ENCODE results near the gene SAMD9.
"Not testable (repeated sequence)": the region's sequence is repeated elsewhere in the genome, so short reads cannot be mapped to it uniquely, and the experiment has no call there.

The SAMD9 gene

DNA sequence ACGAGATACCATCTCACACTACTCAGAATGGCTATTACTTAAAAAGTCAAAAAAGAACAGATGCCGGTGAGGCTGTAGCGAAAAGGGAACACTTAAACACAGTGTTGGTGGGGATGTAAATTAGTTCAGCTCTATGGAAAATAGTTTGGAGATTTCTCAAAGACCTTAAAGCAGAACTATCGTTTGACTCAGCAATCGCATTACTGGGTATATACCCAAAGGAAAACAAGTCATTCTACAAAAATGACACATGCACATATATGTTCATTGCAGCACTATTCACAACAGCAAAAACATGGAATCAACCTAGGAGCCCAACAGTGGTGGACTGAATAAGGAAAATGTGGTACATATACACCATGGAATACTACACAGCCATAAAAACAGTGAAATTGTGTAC is 56.9 kb downstream of the SAMD9 start:
- Histone ChIP-seq H3K4me1 (ENCODE audit: control insufficient read depth in 2 of 2, insufficient read depth in 2 of 2, low read length in 2 of 2) (no peaks in the 10 kb centered on the region), H3K36me3 (ENCODE audit: control insufficient read depth in 2 of 2, insufficient read depth in 2 of 2, low read length in 2 of 2) (no peaks in the 10 kb centered on the region), H3K9me3 (ENCODE audit: control insufficient read depth in 2 of 2, low read length in 2 of 2) (no peaks in the 10 kb centered on the region), H3K4me3 (ENCODE audit: low read length in 2 of 2) (no peak overlapping the region), H3K9ac (ENCODE audit: low read depth in 1 of 2, low read length in 2 of 2) (no peak overlapping the region), H3K27ac (ENCODE audit: low read depth in 2 of 2, low read length in 2 of 2) (no peak overlapping the region), H3K27me3 (ENCODE audit: control insufficient read depth in 2 of 2, insufficient read depth in 2 of 2, low read length in 2 of 2) (no peaks in the 10 kb centered on the region)

DNA sequence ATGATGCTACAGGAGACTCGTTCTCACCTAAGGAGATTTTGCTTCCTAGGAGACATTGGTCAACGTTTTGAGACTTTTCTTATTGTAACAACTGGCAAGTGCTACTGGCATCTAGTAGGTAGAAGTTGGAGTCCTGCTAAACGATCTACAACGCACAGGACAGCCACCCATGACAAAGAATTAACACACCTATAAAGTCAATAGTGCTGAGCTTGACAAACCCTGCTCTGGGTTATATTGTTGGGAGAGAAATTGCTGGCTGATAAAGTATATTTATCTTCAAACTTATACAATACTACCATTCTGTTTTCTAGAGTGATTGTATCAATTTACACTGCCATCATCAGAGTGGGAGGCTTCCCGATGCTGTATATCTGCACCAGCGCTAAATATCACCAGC is 57.8 kb downstream of the SAMD9 start:
- Histone ChIP-seq H3K27ac (ENCODE audit: low read depth in 2 of 2, low read length in 2 of 2) (no peak overlapping the region), H3K9ac (ENCODE audit: low read depth in 1 of 2, low read length in 2 of 2) (no peak overlapping the region), H3K9me3 (ENCODE audit: control insufficient read depth in 2 of 2, low read length in 2 of 2) (no peaks in the 10 kb centered on the region), H3K36me3 (ENCODE audit: control insufficient read depth in 2 of 2, insufficient read depth in 2 of 2, low read length in 2 of 2) (no peaks in the 10 kb centered on the region), H3K4me3 (ENCODE audit: low read length in 2 of 2) (no peak overlapping the region), H3K27me3 (ENCODE audit: control insufficient read depth in 2 of 2, insufficient read depth in 2 of 2, low read length in 2 of 2) (no peaks in the 10 kb centered on the region), H3K4me1 (ENCODE audit: control insufficient read depth in 2 of 2, insufficient read depth in 2 of 2, low read length in 2 of 2) (no peaks in the 10 kb centered on the region)

DNA sequence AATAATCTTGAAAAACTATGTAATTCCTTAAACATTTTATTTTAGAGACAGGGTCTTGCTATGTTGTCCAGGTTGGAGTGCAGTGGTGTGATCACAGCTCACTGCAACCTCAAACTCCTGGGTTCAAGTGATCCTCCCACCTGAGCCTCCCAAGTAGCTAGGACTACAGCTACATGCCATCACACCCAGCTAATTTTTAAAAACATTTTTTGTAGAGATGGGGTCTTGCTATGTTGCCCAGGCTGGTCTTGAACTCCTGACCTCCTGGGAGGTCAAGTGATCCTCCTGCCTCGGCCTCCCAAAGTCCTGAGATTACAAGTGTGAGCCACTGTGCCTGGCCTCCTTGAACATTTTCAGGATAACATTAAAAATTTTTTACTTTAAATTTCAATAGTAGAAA is 61.2 kb downstream of the SAMD9 start:
- not testable (repeated sequence) for H3K4me3 ChIP-seq (ENCODE audit: low read length in 2 of 2); H3K9ac ChIP-seq (ENCODE audit: low read depth in 1 of 2, low read length in 2 of 2); H3K27ac ChIP-seq (ENCODE audit: low read depth in 2 of 2, low read length in 2 of 2); H3K36me3 ChIP-seq (ENCODE audit: control insufficient read depth in 2 of 2, insufficient read depth in 2 of 2, low read length in 2 of 2); H3K27me3 ChIP-seq (ENCODE audit: control insufficient read depth in 2 of 2, insufficient read depth in 2 of 2, low read length in 2 of 2); H3K9me3 ChIP-seq (ENCODE audit: control insufficient read depth in 2 of 2, low read length in 2 of 2)
- peaks cover 3 to 12% of the 10 kb centered on the region in 2 donors for H3K4me1 ChIP-seq (ENCODE audit: control insufficient read depth in 2 of 2, insufficient read depth in 2 of 2, low read length in 2 of 2)

- H3K9me3 ChIP-seq (ENCODE audit: control insufficient read depth in 2 of 2, low read length in 2 of 2), result no peaks in the 10 kb centered on the region
- no peak overlapping the region for H3K4me3 ChIP-seq (ENCODE audit: low read length in 2 of 2)
- H3K27me3 ChIP-seq (ENCODE audit: control insufficient read depth in 2 of 2, insufficient read depth in 2 of 2, low read length in 2 of 2), result no peaks in the 10 kb centered on the region
- H3K27ac ChIP-seq (ENCODE audit: low read depth in 2 of 2, low read length in 2 of 2), result no peak overlapping the region
- no peaks in the 10 kb centered on the region for H3K36me3 ChIP-seq (ENCODE audit: control insufficient read depth in 2 of 2, insufficient read depth in 2 of 2, low read length in 2 of 2)
- peaks cover 3 to 12% of the 10 kb centered on the region in 2 donors for H3K4me1 ChIP-seq (ENCODE audit: control insufficient read depth in 2 of 2, insufficient read depth in 2 of 2, low read length in 2 of 2)
- no peak overlapping the region for H3K9ac ChIP-seq (ENCODE audit: low read depth in 1 of 2, low read length in 2 of 2)
These were observed 62.2 kb downstream of the SAMD9 start for GRCh38 chr7:93055543-93056107.

- Histone ChIP-seq H3K4me1 (ENCODE audit: control insufficient read depth in 2 of 2, insufficient read depth in 2 of 2, low read length in 2 of 2) (peaks cover 3 to 12% of the 10 kb centered on the region in 2 donors), H3K9me3 (ENCODE audit: control insufficient read depth in 2 of 2, low read length in 2 of 2) (no peaks in the 10 kb centered on the region), H3K27ac (ENCODE audit: low read depth in 2 of 2, low read length in 2 of 2) (no peak overlapping the region), H3K4me3 (ENCODE audit: low read length in 2 of 2) (no peak overlapping the region), H3K27me3 (ENCODE audit: control insufficient read depth in 2 of 2, insufficient read depth in 2 of 2, low read length in 2 of 2) (no peaks in the 10 kb centered on the region), H3K36me3 (ENCODE audit: control insufficient read depth in 2 of 2, insufficient read depth in 2 of 2, low read length in 2 of 2) (no peaks in the 10 kb centered on the region), H3K9ac (ENCODE audit: low read depth in 1 of 2, low read length in 2 of 2) (no peak overlapping the region)
These were observed 62.8 kb downstream of the SAMD9 start for GRCh38 chr7:93054975-93055374.

DNA sequence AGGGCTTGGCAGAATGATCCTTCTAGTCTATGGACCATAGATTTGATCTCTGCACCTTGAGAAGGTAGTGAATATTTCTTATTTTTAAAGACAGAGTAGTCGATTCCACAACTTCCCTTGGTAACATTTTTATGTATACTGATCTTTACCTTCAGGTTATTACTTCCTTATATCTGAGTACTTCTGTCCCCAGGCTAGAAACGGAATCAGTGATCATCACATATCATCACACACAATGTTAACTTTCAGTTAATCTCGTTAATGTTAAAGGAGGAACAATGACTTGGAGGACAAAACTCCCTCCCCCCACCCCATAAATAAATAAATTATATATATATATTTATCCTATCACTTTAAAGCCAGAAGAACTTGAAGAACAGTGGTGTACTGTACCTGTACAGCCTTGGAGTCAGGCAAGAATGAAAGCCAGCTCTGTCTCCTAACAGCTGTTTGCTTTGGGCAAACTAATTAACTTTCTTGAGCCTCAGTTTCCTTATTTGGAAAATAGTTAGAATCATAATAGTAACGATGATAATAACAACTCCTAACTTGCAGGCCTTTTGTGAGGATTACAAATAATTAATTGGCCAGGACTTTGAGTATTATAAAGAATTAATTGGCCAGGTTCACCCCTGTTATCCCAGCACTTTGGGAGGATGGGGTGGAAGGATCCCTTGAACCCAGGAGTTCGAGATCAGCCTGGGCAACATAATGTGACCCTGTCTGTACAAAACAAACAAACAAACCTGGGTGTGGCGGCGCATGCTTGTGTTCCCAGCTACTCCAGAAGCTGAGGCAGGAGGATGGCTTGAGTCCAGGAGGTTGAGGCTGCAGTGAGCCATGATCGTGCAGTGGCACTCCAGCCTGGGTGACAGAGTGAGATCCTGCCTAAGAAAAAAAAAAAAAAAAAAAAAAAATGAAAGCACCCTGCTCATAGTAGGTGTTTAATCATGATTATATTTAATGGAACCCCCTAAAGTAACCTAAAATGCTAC is 63.5 kb downstream of the SAMD9 start:
- H3K27ac ChIP-seq (ENCODE audit: low read depth in 2 of 2, low read length in 2 of 2), result peak overlapping the region in 1 of 2 donors; percentile 24
- peak overlapping the region in 1 of 2 donors; percentile 17 for H3K9ac ChIP-seq (ENCODE audit: low read depth in 1 of 2, low read length in 2 of 2)
- H3K27me3 ChIP-seq (ENCODE audit: control insufficient read depth in 2 of 2, insufficient read depth in 2 of 2, low read length in 2 of 2), result no peaks in the 10 kb centered on the region
- H3K9me3 ChIP-seq (ENCODE audit: control insufficient read depth in 2 of 2, low read length in 2 of 2), result no peaks in the 10 kb centered on the region
- H3K36me3 ChIP-seq (ENCODE audit: control insufficient read depth in 2 of 2, insufficient read depth in 2 of 2, low read length in 2 of 2), result no peaks in the 10 kb centered on the region
- H3K4me1 ChIP-seq (ENCODE audit: control insufficient read depth in 2 of 2, insufficient read depth in 2 of 2, low read length in 2 of 2), result peaks cover 3 to 12% of the 10 kb centered on the region in 2 donors
- peak overlapping the region; percentile 3 to 28 for H3K4me3 ChIP-seq (ENCODE audit: low read length in 2 of 2)

DNA sequence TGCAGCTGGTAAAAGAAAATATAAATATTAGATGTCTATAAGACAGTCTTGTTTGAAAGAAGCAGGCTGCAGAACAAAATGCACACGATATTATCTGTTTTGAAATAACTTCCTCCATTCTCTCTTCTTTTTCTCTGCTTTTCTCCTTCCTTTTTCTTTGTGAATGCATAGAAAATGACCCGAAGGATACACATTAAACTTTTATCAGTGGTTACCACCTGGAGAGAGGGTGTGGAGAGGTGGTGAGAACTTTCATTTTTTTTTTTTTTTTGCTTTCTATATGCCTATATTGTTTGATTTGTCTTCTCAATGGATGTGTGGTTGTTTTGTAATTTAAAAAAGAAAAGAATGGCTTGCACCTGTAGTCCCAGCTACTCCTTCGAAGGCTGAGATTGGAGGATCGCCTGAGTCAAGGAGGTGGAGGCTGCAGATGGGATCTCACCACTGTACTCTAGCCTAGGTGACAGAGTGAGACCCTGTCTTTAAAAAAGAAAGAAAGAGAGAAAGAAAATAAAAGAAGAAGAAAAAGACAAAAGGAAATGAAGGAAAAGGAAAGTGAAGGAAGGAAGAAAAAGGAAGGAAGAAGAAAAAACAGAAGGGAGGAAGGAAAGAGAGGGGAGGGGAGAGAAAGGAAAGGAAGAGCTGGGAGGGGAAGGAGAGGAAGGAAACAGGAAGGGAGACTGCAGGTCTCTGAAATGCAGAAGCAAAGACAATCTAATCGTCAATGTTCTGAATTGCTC is 64.4 kb downstream of the SAMD9 start:
- Histone ChIP-seq H3K36me3 (ENCODE audit: control insufficient read depth in 2 of 2, insufficient read depth in 2 of 2, low read length in 2 of 2) (no peaks in the 10 kb centered on the region), H3K27ac (ENCODE audit: low read depth in 2 of 2, low read length in 2 of 2) (peak overlapping the region in 1 of 2 donors; percentile 24), H3K27me3 (ENCODE audit: control insufficient read depth in 2 of 2, insufficient read depth in 2 of 2, low read length in 2 of 2) (no peaks in the 10 kb centered on the region), H3K9me3 (ENCODE audit: control insufficient read depth in 2 of 2, low read length in 2 of 2) (no peaks in the 10 kb centered on the region), H3K4me3 (ENCODE audit: low read length in 2 of 2) (peak overlapping the region; percentile 3 to 28), H3K4me1 (ENCODE audit: control insufficient read depth in 2 of 2, insufficient read depth in 2 of 2, low read length in 2 of 2) (peaks cover 3 to 12% of the 10 kb centered on the region in 2 donors), H3K9ac (ENCODE audit: low read depth in 1 of 2, low read length in 2 of 2) (peak overlapping the region in 1 of 2 donors; percentile 17)

- no peak overlapping the region for H3K27ac ChIP-seq (ENCODE audit: low read depth in 2 of 2, low read length in 2 of 2)
These were observed 66.1 kb downstream of the SAMD9 start for GRCh38 chr7:93051660-93052059.

More at GRCh38 chr7:93051660-93052059, 66.1 kb downstream of the SAMD9 start:
- no peak overlapping the region for H3K4me3 ChIP-seq (ENCODE audit: low read length in 2 of 2)
- no peaks in the 10 kb centered on the region for H3K36me3 ChIP-seq (ENCODE audit: control insufficient read depth in 2 of 2, insufficient read depth in 2 of 2, low read length in 2 of 2)
- H3K9me3 ChIP-seq (ENCODE audit: control insufficient read depth in 2 of 2, low read length in 2 of 2), result no peaks in the 10 kb centered on the region
- no peaks in the 10 kb centered on the region for H3K27me3 ChIP-seq (ENCODE audit: control insufficient read depth in 2 of 2, insufficient read depth in 2 of 2, low read length in 2 of 2)
- H3K4me1 ChIP-seq (ENCODE audit: control insufficient read depth in 2 of 2, insufficient read depth in 2 of 2, low read length in 2 of 2), result peaks cover 3 to 12% of the 10 kb centered on the region in 2 donors
- H3K9ac ChIP-seq (ENCODE audit: low read depth in 1 of 2, low read length in 2 of 2), result no peak overlapping the region

Data from mucosa of rectum (tissue), 2 donors.